Stimulated activated CD8-positive, alpha-beta memory T cell treated with anti-CD3 and anti-CD28 coated beads, Interleukin-15, amount 100 ng/mL, for 48 hours (primary cell): ENCODE results near the gene MAT2B.
"Not testable (repeated sequence)": the region's sequence is repeated elsewhere in the genome, so short reads cannot be mapped to it uniquely, and the experiment has no call there.

ENCODE experiments used
- DNase-seq, 2 donors: peaks; one replicate each; pipeline ENCODE4 v3.0.0-alpha.2; 2020; ENCODE audit warnings: low read depth in 2 of 2

MAT2B gene

DNA sequence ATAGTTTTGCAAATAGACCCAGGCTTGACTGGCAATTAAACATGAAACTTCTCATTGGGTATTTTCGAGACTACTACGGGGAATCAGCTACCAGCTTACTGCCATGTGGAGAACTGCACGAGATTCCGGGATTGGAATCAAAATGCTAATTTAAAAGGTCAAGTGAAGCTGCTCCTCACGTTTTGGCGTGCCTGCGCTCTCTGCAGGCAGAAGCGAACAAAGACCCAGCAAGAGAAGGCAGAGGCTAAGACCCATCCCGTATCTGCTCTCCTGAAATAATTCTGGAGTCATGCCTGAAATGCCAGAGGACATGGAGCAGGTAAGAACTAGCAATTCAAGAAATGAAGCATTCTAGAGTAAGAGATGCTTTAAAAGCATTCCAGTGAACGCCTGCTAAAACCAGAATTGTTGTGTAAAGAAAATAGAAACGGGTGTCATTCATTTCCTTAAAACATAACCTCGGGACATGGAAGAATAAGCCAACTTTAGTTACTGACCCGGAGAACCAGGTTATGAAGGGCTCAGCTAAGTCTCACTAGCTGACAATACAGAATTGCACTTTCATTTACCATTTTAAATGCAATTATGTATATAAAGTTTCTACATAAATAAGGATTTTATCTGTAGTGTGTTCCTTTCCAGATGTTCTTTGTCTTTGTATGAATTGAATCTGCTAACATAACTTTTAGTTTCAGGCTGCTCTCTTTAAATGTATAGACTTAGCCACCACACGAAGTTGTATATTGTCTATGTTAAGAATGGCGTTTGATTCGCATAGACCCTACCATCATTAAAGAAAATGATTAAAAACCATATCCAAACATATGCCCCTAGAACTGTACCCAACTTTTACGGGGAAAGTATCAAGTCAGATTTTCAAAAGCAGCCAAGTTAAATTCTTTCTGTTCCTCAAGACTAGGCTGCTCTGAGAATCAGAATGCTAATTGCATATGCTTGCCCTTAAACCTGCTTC lies 2.0 kb upstream of the MAT2B start:
- DNase-seq: no peak

DNA sequence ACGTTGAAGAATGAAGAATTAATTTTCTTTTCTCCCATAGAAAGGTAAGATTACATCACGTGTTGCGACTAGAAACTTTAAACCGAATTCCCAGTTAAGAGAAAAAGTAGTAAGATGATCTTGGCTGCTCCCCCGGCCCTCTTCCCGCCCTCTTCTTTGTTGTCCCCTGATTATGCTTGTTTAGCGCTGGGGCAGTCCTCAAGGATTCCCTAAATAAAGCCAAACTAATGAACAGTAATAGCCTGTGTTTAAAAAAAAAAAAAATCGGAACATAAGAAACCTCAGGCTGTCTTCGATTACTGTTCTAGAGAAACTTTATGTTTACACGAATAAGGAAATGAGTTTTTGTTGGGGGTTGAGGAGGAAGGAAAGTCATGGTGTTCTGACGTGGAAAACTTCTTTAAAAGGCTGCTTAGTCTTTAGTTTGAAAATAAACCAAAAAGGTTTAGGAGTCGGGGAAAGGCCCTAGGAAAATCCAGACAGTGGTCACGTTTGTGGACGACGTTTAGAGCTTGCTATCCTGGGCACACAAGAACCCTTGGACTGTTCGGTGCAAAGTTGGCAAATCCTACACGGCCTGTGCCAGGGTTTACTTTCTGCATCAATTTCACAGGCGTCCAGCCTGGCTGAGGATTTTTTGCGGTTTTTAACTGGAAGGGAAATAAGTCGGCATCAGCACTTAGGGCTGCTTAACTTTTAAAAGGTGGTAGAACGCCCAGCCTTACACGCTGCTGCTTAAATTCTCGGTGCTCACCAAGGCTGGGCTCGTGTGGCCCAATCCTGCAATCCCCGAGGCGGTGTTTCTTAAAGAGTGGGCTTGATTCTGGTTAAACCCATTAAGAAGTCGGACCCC lies 1.1 kb upstream of the MAT2B start:
- DNase-seq: peak; percentile 17 to 21

DNA sequence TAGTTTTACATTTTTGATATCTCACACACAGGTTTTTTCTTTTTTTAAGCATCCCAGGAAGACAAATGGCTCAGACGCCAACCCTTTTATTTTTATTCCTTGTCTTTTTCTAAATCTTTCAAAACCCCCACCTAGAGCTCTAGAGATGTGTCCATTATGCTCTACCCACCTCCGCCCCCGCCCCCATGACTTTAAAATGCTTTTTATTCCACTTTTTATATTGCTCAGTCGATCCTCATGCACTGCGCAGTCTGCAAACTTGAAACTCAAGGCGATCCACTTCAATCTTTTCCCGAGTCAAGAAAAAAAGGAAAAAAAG lies 411 bp upstream of the MAT2B start:
- DNase-seq: no peak

DNA sequence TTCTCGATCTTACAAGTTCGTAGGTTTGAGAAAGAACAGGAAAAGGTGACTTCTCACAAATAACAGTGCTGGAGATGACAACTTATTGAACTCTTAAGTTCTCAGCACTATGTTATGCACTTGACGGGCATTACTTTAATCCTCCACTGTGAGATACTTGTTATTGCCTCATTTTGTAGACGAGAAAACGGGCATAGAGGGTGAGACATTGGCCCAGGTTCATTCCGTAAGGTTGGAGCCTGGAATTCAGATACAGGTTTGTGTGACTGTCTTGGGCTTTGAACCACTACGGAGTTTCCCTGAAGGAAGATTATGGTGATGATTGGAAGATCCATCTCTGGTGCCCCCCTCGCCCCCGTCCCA lies 657 bp downstream of the MAT2B start:
- DNase-seq: no peak

DNA sequence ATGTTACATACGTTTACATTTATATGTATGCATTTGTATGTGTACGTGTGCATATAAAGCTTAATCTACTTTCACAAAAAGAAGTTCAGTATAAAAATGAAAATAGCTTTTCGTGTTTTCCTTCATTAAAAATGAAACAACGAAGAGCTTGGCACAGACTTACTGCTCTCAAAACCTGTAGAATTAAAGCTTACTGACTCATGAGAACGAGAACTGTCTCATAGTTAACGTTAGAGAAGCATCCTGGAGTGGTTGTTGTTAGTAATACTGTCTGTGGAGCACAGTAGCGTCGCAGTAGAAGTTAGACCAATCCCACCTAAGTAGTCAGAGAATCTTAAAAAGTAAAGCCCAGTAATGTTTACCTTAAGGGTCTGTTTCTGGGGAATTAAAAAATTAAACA lies 1.3 kb downstream of the MAT2B start:
- DNase-seq: no peak

DNA sequence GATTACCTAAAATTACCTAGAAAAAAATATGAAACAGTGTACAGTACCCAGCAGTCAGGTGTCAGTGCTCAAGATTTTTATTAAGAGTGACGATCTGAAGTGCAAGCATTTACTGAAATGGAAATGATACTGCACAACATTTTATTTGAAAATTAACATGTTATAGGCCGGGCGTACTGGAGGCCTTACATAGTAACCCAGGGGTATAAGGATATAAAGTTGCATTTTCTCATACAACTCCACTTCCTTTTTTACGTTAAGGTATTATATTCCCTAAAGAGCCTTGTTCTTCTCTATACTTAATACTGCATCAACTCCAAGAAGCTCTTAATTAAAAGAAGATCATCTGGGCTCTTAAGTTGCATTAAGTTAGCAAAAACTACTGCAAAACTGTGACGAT lies 3.3 kb downstream of the MAT2B start:
- no peak for DNase-seq

DNA sequence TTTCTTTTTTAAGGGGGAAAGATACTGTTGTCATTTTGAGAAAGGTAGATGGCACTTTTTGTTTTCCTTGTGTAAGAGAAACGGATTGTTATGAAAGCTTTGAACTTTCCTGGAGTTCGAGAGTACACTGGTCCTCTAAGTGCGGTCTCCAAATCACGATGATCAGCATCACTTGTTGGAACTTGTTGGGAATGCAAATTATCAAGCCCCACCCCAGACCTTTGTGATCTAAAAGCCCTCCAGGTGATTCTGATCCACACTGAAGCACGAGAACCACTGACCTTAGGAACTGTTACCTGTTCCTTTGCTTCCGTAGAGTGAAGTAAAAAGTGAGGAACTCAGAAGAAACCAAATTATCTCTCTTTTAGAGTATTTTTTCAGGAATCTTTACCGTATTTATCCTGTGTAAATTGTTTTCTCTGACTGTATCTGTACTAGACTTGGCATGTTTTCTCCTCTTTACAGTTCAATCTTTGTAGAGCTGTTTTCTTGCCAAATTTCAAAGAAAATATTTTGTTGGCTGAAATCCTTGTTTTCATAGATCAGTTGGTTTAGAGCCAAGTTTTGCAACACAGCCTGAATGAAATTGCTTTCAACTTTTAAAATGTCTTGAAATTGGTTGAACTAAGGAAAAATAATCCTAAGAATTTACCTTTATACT lies 4.0 kb downstream of the MAT2B start:
- DNase-seq: no peak

DNA sequence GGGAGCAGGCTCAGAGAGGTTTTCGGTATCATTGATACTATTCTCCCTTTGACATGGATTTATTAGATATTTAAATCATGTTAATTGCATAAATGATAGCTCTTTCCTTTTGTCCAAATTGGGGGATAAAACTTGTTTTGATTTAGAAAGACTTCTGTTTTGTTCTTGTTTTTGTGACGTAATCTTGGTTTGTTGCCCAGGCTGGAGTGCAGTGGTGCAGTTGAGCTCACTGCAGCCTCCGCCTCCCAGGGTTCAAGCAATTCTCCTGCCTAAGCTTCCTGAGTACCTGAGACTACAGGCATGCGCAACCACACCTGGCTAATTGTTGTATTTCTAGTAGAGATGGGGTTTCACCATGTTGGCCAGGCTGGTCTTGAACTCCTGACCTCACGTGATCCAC lies 7.1 kb downstream of the MAT2B start:
- DNase-seq: no peak

DNA sequence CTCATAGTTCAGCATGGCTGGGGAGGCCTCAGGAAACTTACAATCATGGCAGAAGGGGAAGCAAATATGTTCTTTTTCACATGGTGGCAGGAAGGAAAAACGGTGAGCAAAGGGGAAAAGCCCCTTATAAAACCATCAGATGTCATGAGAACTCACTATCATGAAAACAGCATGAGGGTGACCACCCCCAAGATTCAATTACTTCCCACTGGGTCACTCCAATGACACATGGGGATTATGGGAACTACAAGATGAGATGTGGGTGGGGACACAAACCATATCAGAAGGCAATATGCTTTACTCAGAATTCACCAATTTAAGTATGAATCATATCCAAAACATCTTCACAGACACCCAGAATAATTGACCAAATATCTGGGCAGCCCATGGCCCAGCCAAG lies 19.7 kb downstream of the MAT2B start:
- DNase-seq: no peak

DNA sequence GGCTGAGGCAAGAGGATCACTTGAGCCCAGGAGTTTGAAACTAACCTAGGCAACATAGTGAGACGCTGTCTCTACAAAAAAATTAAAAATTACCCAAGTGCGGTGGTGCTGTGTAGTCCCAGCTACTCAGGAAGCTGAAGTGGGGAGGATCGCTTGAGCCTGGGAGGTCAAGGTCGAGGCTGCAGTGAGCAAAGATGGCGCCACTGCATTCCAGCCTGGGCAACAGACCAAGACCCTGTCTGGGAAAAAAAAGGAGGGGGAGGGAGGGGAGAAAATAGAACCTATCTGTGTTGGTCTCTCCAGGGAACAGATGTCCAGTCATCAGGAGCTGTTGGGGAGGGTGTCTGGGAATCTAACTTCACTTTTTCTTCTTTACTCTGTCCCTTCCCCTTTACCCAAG lies 24.3 kb downstream of the MAT2B start:
- no peak for DNase-seq

DNA sequence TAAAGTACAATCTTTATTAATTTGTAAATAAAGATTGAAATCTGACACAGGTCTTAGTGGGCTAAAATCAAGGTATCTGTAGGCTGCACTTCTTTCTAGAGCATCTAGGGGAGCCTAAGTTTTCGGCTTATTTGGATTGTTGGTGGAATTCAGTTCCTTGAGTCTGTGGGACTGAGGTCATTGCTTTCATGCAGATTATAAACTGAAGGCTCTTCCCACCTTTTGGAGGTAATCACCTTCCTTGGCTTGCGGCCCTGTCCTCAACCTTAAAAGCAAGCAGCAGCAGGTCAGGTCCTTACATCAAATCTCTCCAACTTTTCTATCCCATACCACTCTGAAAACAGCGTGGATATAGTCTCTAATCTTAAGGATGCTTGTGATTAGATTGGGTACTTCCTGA lies 25.9 kb downstream of the MAT2B start:
- DNase-seq: no peak

DNA sequence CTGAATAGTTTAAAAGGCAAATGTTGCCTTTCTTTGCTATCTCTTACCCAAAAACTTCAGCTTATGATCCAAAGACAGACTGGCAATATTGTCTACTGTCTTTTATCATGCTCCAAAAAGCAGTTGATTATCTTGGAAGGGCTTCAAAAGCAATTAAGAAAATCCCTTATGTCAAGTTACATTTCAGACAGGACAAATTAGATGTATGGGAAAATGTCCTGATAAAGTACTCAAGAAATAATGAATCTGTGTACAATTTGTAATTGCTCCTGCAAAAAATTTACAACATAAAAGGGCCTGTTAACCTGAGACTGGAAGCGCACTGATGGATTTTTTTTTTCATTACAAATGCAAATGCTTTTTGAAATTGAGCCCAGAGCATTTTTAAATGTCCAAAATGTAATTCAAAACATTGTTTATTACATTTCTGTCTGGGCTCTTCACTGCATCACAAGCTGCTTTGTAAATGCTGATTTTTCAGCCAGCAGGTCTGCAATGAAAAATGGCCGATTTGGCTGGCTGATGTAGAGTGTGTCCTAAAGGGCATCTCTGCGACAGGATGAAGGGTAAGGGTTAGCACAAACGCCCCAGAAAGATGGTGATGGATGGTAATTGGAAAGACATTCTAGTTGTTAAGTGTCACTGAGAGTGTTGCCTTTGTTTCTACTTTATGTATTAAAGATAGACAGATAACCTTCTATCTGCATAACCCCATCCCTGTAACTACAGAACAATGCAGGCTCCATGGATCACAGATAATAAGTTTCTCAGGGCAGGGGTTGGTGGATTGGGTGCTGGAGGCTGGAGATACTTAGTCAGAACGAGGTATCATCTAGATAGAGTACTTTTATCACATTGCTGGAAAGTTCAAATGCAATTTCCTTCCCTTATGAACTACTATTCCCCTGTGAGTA lies 27.0 kb downstream of the MAT2B start:
- DNase-seq: no peak

DNA sequence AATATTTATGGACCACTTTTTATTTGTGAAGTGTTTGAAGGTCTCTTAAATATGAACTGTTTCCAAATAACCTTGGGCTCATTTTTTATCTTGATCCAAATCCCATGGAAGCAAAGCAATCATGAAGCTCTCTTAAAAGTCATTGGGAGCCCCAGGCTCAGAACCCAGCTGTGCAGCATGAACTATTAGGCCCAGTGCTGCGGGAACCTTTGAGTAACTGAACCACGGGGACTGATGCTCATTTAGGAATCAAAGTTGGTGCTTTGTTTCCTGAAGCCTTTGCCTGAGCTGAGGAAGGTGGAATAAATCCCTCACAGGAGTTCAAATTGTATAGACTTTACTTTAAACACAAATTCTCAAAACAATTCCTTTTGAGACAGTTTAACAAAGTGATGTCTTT lies 27.8 kb downstream of the MAT2B start:
- no peak for DNase-seq

DNA sequence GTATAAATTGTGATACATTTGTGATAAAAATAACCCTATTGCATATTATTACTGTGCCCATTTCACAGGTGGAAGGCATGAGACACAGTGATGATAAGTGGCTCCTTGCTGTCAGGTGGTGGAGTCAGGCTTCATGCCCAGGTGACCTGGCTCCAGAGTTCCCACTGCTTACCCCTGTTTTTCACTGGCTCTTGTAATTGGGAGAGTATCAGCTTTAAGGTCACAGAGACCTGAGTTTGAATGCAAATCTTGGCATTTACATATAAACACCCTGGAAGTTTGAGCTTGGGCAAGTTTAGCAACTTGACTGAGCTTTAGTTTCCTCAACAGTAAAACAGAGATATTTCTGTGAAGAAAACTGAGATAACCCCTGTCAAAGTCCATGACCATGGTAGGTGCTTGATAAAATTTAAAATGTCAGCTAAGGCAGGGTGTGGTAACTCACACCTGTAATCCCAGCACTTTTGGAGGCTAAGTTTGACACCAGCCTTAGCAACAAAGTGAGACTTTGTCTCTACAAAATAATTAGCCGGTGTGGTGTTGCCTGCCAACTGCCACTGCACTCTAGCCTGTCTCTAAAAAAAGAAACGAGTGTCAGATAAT lies 29.2 kb downstream of the MAT2B start:
- DNase-seq: no peak

DNA sequence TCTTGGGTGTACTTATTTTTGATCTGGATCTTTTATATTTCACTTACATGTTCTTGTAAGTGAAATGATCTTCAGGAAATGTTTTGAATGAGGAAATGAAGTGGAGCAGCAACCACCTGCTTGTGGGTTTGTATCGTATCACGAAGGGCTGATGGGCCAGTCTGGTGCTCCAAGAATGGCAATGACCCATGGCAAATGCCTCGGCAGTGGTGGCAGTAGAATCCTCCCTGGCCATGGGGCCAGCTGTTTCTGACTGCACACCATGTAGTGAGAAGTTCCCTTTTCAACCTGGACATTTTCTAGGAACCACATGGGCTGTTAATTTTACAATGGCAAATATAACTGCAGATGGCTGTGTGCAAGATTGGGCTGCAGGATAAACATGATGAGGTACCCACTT lies 29.9 kb downstream of the MAT2B start:
- DNase-seq: no peak

DNA sequence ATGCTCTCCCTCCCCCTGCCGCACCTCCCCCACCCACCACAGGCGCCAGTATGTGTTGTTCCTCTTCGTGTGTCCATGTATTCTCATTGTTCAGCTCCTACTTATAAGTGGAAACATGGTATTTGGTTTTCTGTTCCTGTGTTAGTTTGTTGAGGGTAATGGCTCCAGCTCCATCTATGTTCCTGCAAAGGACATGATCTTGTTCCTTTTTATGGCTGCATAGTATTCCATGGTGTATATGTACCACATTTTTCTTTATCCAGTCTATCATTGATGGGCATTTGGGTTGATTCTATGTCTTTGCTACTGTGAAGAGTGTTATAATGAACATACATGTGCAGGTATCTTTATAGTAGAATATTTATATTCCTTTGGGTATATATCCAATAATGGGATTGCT lies 31.0 kb downstream of the MAT2B start:
- DNase-seq: not testable (repeated sequence)

DNA sequence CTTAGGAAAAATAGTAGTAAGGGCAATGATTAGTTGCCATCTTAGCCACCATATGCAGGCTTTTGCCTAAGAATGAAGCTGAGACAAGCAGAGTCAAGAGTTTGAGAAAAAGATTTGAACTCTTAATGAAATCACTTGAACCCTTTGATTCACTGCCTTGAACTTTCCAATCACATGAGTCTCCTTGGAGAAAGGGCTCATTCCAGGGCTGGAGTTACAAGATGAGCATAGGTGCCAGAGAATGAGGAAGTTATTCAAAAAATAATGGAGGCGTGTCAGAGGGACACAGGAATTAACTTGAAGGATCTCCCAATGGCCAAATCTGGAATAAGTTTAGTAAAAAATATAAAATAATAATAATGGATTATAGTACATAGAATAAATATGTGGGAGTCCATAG lies 35.3 kb downstream of the MAT2B start:
- no peak for DNase-seq

DNA sequence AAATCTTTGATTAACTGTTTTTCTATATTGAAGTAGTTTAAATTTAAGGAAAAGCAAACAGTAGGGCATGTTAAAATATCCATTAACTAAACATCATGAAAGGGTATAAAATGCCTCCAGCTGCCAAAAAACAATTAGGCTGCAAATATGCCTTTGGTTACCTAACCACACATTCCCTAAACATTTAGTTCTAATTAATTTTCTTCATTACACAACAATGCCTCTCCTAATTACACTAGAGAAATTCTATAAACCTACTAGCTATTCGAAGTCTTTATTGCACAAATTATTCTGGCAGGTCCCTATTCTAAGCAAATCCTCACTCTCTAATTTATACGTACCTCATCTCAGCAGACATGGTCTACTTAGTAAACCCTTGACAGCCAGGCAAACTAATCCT lies 37.4 kb downstream of the MAT2B start:
- no peak for DNase-seq

DNA sequence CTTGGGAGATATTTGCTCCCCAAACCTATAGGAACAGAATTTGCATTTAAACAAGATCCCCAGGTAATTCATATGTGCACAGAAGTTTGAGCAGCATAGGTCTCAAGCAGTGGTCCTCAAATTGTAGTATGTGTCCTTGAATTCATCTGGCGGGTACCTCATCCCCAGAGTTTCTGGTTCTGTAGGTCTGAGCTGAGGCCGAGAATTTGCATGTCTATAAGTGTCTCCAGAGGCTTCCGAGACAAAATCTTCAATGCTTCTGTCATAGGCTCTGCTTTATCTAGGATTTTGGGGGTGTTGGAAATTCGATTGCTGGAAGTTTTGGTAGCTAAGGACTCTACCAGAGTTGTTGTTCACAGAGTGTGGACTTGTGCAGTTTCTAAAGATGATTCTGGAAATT lies 38.6 kb downstream of the MAT2B start:
- DNase-seq: no peak

DNA sequence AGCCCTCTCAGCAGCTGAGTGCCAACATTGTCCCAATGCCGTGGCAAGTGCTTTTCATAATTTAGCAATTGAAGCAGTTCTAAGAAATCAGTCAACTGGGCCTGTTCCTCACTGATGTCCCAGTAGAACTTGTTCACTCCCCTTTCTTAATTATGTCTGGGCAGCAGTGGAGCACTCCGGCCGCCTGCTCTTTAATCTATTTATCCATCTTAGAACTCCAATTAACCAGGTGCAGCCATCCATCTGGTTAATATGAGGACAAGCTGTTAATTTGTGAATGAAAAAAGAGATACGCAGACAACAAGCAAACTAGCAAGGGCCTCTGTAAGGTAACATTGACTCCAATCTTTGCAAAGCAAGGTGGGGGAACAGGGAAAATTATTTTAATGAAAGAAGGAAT lies 39.4 kb downstream of the MAT2B start:
- no peak for DNase-seq

DNA sequence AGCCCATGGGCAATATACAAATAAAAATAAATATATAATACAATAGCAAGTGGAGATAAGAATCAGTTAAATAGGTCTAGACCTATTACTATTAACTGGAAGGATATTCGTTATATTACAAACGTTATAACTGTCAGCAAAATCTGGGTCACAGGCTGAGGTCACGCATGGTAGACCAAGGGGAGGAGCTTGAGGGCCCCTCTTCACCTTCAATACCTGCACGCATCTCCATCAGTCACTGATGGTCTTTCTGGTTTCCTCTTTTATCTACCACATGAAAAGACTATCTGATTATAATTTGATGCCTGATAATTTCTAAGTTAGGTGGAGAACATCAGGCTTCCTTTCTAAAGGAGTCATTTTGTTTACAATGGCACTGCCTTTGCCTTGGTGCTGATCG lies 43.2 kb downstream of the MAT2B start:
- no peak for DNase-seq
